HCT116 (cell line): ENCODE data around the gene SYNJ1. TPM values are rescaled to one million over a fixed set of nuclear protein-coding genes. Genes with fewer than 3 reads are reported as not detected.

ENCODE experiments used
- ATAC-seq: fragments of 200-7000 bp; cut with Tn5 transposase; 2 replicates; pipeline ENCODE4 v1.9.1; 2020; ENCODE audit warnings: mild to moderate bottlenecking, moderate library complexity
- BruUV-seq: library from RNA; stranded (reverse); fragments of 400-500 nt; replicated peaks from 2 replicates; lab custom pipeline; 2021; lab: Mats Ljungman, UMichigan
- CTCF ChIA-PET: fragments of 300-600 bp; sonication (Branson Sonifier 250); formaldehyde crosslinking; loops from one replicate; lab custom pipeline; 2021; ENCODE audit warnings: antibody characterized with exemption; lab: Charles Lee
- POLR2A ChIA-PET: fragments of 300-600, 350-600 bp; sonication (Branson Sonifier 250); formaldehyde crosslinking; loops from one replicate; lab custom pipeline; 2021; ENCODE audit warnings: antibody characterized with exemption; lab: Charles Lee
- RAD21 ChIA-PET, 2 experiments: fragments of 300-600 bp; sonication (Branson Sonifier 250); formaldehyde crosslinking; loops; one replicate each; lab custom pipeline; 2023; ENCODE audit warnings: low total read pairs in 2 of 2; ENCODE audit not compliant: uncharacterized antibody in 2 of 2, unreplicated experiment in 2 of 2, low non-redundant PET in 1 of 2; lab: Charles Lee
- DNase-seq: peaks from one replicate; pipeline ENCODE4 v3.0.0-alpha.2; 2010; ENCODE audit warnings: low read depth, low spot score
- H2AFZ ChIP-seq: fragments of 200-600 bp; shearing (Covaris generic), sonication (generic); 2 replicates; pipeline ENCODE4 v1.6.1; 2017; ENCODE audit warnings: low read depth, mixed run types, mixed read lengths, antibody characterized with exemption, low read length; ENCODE audit not compliant: poor library complexity, severe bottlenecking
- H3K27ac ChIP-seq: 2 replicates; pipeline ENCODE4 v1.5.1; 2012; ENCODE audit warnings: low read depth, low read length
- H3K27me3 ChIP-seq: fragments of 200-600 bp; sonication (generic); 2 replicates; pipeline ENCODE4 v1.6.1; 2016; ENCODE audit warnings: mixed run types, low read length, mixed read lengths; ENCODE audit not compliant: insufficient read depth
- H3K36me3 ChIP-seq, 2 experiments: fragments of 200-500 bp in 1 of 2; fragments of 200-600 bp in 1 of 2; sonication (Bioruptor generic) in 1 of 2; sonication (generic) in 1 of 2; 2 replicates each; pipeline versions ENCODE4 v1.5.1 to v1.6.1; 2014 to 2016; ENCODE audit warnings: low read length in 2 of 2, inconsistent platforms in 1 of 2, mixed read lengths in 1 of 2, mixed run types in 1 of 2; ENCODE audit not compliant: insufficient read depth in 2 of 2, control insufficient read depth in 1 of 2
- H3K4me1 ChIP-seq, 2 experiments: fragments of 200-600 bp in 1 of 2; sonication (generic) in 1 of 2; 2 replicates each; pipeline versions ENCODE4 v1.5.1 to v1.6.1; 2012 to 2017; ENCODE audit warnings: low read length in 2 of 2, inconsistent platforms in 1 of 2, mild to moderate bottlenecking in 1 of 2, mixed read lengths in 1 of 2, mixed run types in 1 of 2, moderate library complexity in 1 of 2; ENCODE audit not compliant: insufficient read depth in 2 of 2, control insufficient read depth in 1 of 2
- H3K4me2 ChIP-seq: fragments of 200-600 bp; sonication (generic); 2 replicates; pipeline ENCODE4 v1.6.1; 2017; ENCODE audit warnings: mixed run types, low read length, mixed read lengths
- H3K4me3 ChIP-seq, 2 experiments: fragments of 200-600 bp in 1 of 2; sonication (generic) in 1 of 2; replicated peaks in 1 of 2; 2 replicates each; pipeline ENCODE4 v1.5.1; 2011 to 2016; ENCODE audit warnings: low read length in 2 of 2, control low read depth in 1 of 2, low read depth in 1 of 2, mild to moderate bottlenecking in 1 of 2, mixed read lengths in 1 of 2, mixed run types in 1 of 2
- H3K79me2 ChIP-seq: fragments of 200-600 bp; sonication (generic); 2 replicates; pipeline ENCODE4 v1.6.1; 2017; ENCODE audit warnings: mild to moderate bottlenecking, mixed run types, low read length, moderate library complexity, mixed read lengths; ENCODE audit not compliant: insufficient read depth
- H3K9ac ChIP-seq: fragments of 200-600 bp; sonication (generic); 2 replicates; pipeline ENCODE4 v1.6.1; 2016; ENCODE audit warnings: low read length, mixed read lengths
- H3K9me2 ChIP-seq: fragments of 200-600 bp; sonication (generic), shearing (Covaris generic); 2 replicates; pipeline ENCODE4 v1.6.1; 2017; ENCODE audit warnings: mixed run types, mild to moderate bottlenecking, moderate library complexity; ENCODE audit not compliant: insufficient read depth
- H3K9me3 ChIP-seq, 2 experiments: fragments of 200-500 bp in 1 of 2; fragments of 200-600 bp in 1 of 2; sonication (Bioruptor generic) in 1 of 2; sonication (generic) in 1 of 2; 2 replicates each; pipeline ENCODE4 v1.6.1; 2014 to 2017; ENCODE audit warnings: low read length in 2 of 2, mixed read lengths in 2 of 2, inconsistent platforms in 1 of 2, low read depth in 1 of 2, mild to moderate bottlenecking in 1 of 2, mixed run types in 1 of 2, moderate library complexity in 1 of 2; ENCODE audit not compliant: control insufficient read depth in 1 of 2, insufficient read depth in 1 of 2
- H4K20me1 ChIP-seq: fragments of 200-600 bp; sonication (generic), shearing (Covaris generic); 2 replicates; pipeline ENCODE4 v1.6.1; 2017; ENCODE audit warnings: mixed run types, mild to moderate bottlenecking, moderate library complexity; ENCODE audit not compliant: insufficient read depth
- CBX3 ChIP-seq: IDR thresholded peaks from 2 replicates; pipeline ENCODE4 v1.6.1; 2012; ENCODE audit warnings: low read depth
- ELF1 ChIP-seq: IDR thresholded peaks from 2 replicates; pipeline ENCODE4 v1.6.1; 2012; ENCODE audit warnings: low read depth, borderline replicate concordance
- EZH2 ChIP-seq: fragments of 200-600 bp; sonication (generic); IDR thresholded peaks from 2 replicates; pipeline ENCODE4 v1.6.1; 2017; ENCODE audit warnings: antibody characterized with exemption, mixed run types
- EZH2phosphoT487 ChIP-seq: fragments of 200-600 bp; IDR thresholded peaks from 2 replicates; pipeline ENCODE4 v1.6.1; 2018; ENCODE audit warnings: antibody characterized with exemption, borderline replicate concordance
- FOSL1 ChIP-seq: IDR thresholded peaks from 2 replicates; pipeline ENCODE4 v1.6.1; 2012; ENCODE audit warnings: low read depth
- RAD21 ChIP-seq: IDR thresholded peaks from 2 replicates; pipeline ENCODE4 v1.6.1; 2012; ENCODE audit warnings: low read depth, mild to moderate bottlenecking
- SRF ChIP-seq: IDR thresholded peaks from 2 replicates; pipeline ENCODE4 v1.6.1; 2012; ENCODE audit warnings: low read depth
- intact Hi-C: fragments of 100-400 bp; cut with micrococcal nuclease; formaldehyde crosslinking; loops from 2 replicates; pipeline ENCODE4 v1.10.0; 2022
- total RNA-seq: library from RNA; stranded (reverse); gene quantifications from one replicate; pipeline ENCODE4 v1.2.1, GENCODE V29; 2021; ENCODE audit not compliant: unreplicated experiment
- TF ChIP-seq, protein P1 (sequence below): IDR thresholded peaks from 2 replicates; pipeline ENCODE4 v1.6.1; 2012; ENCODE audit warnings: low read depth
- TF ChIP-seq, protein P2 (sequence below): IDR thresholded peaks from 2 replicates; pipeline ENCODE4 v1.6.1; 2012

Gene SYNJ1
- total RNA-seq, 1 experiment from 2014 or later = 7.2 TPM

DNA sequence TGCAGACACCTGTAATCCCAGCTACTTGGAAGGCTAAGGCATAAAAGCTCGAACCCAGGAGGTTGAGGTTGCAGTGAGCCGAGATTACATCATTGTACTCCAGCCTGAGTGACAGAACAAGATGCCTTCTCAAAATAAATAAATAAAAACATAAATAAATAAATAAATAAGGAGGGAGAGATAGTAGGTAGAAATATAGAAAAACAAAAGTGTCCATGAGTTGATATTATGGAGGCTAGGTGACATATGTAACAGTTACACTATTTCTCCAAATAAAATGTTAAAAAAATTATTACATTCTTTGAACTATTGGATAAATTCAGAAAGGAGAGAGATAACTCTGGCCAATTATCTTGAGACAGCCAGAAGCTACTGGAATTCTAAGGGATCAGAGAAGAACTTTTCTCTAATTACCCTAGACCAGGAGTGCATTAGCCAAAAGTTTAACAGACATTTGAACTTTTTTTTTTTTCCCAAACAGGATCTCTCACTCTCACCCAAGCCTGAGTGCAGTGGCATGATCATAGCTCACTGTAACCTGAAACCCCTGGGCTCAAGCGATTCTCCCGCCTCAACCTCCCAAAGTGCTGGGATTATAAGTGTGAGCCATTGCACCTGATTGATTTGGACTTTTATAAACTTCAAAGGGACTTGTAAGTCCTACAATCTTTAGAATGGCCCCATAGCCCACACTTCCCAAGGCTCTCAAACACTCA lies 17.6 kb downstream of the SYNJ1 start (continued):
- TF ChIP-seq, protein P1, sequence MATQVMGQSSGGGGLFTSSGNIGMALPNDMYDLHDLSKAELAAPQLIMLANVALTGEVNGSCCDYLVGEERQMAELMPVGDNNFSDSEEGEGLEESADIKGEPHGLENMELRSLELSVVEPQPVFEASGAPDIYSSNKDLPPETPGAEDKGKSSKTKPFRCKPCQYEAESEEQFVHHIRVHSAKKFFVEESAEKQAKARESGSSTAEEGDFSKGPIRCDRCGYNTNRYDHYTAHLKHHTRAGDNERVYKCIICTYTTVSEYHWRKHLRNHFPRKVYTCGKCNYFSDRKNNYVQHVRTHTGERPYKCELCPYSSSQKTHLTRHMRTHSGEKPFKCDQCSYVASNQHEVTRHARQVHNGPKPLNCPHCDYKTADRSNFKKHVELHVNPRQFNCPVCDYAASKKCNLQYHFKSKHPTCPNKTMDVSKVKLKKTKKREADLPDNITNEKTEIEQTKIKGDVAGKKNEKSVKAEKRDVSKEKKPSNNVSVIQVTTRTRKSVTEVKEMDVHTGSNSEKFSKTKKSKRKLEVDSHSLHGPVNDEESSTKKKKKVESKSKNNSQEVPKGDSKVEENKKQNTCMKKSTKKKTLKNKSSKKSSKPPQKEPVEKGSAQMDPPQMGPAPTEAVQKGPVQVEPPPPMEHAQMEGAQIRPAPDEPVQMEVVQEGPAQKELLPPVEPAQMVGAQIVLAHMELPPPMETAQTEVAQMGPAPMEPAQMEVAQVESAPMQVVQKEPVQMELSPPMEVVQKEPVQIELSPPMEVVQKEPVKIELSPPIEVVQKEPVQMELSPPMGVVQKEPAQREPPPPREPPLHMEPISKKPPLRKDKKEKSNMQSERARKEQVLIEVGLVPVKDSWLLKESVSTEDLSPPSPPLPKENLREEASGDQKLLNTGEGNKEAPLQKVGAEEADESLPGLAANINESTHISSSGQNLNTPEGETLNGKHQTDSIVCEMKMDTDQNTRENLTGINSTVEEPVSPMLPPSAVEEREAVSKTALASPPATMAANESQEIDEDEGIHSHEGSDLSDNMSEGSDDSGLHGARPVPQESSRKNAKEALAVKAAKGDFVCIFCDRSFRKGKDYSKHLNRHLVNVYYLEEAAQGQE = no peak
- no peak for TF ChIP-seq EZH2
- TF ChIP-seq FOSL1 = no peak
- TF ChIP-seq SRF = no peak

- BruUV-seq = no TSS peak
- ATAC-seq (no peak), DNase-seq (no peak)
- RAD21 ChIA-PET = no interaction called here
- no peaks in the 10 kb centered on the region for H4K20me1 ChIP-seq
- no peaks in the 10 kb centered on the region for H3K27me3 ChIP-seq
- no peak overlapping the region for H2AFZ ChIP-seq
- H3K79me2 ChIP-seq = no peaks in the 10 kb centered on the region
- H3K4me2 ChIP-seq = no peak overlapping the region
- H3K4me3 ChIP-seq = no peak overlapping the region
- no peaks in the 10 kb centered on the region for H3K4me1 ChIP-seq
- POLR2A ChIA-PET = no interaction called here
- H3K36me3 ChIP-seq = no peaks in the 10 kb centered on the region
- CTCF ChIA-PET = no interaction called here
- TF ChIP-seq EZH2phosphoT487 (no peak), EZH2 (no peak), RAD21 (no peak), ELF1 (no peak), FOSL1 (no peak), CBX3 (no peak)
- TF ChIP-seq, protein P2, sequence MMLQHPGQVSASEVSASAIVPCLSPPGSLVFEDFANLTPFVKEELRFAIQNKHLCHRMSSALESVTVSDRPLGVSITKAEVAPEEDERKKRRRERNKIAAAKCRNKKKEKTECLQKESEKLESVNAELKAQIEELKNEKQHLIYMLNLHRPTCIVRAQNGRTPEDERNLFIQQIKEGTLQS = no peak
- H3K9ac ChIP-seq = no peak overlapping the region
- no peaks in the 10 kb centered on the region for H3K9me3 ChIP-seq
- intact Hi-C loops = no loop called here
- no peak overlapping the region for H3K27ac ChIP-seq
- H3K9me2 ChIP-seq = no peaks in the 10 kb centered on the region
Measured at GRCh38 chr21:32708069-32708468, 19.7 kb downstream of the SYNJ1 start.
